ENCODE results near the gene GRAMD4.

DNA sequence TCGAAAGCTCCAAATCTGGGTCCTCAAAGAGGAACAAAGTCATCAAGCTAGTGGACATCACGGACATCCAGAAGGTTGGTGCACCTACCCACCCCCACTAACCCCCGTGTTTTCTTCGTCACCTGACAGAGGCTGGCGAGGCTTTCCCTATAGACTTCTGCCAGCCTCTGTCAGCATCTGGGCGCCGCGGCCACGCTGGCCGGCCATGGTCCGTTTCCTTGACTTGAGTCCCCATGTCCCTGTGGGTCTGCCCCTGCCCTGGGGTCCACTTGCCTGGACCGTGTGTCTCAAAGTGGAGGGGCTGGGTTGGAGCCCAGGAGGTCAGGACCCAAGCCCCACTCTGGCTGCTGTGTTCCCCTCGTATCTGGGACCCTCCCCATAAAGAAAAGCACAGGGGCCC, 55.3 kb downstream of the GRAMD4 start:
- TF ChIP-seq, protein P1, sequence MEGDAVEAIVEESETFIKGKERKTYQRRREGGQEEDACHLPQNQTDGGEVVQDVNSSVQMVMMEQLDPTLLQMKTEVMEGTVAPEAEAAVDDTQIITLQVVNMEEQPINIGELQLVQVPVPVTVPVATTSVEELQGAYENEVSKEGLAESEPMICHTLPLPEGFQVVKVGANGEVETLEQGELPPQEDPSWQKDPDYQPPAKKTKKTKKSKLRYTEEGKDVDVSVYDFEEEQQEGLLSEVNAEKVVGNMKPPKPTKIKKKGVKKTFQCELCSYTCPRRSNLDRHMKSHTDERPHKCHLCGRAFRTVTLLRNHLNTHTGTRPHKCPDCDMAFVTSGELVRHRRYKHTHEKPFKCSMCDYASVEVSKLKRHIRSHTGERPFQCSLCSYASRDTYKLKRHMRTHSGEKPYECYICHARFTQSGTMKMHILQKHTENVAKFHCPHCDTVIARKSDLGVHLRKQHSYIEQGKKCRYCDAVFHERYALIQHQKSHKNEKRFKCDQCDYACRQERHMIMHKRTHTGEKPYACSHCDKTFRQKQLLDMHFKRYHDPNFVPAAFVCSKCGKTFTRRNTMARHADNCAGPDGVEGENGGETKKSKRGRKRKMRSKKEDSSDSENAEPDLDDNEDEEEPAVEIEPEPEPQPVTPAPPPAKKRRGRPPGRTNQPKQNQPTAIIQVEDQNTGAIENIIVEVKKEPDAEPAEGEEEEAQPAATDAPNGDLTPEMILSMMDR (conservative IDR thresholded peaks at IDR 0.05; ENCODE audit: low read depth, low read length), result no peak
- TF ChIP-seq EZH2 (IDR thresholded peaks at IDR 0.05; ENCODE audit: low read length, unreplicated experiment), result no peak
- no peak for TF ChIP-seq EZH2phosphoT487 (IDR thresholded peaks at IDR 0.05; ENCODE audit: borderline replicate concordance, low read length)
